Measurements from ENCODE around the gene GRID1. TPM values are rescaled to one million over a fixed set of nuclear protein-coding genes. Genes with fewer than 3 reads are reported as not detected.

Gene GRID1
- total RNA-seq, 1 experiment from 2014 or later, result 5.6 TPM

DNA sequence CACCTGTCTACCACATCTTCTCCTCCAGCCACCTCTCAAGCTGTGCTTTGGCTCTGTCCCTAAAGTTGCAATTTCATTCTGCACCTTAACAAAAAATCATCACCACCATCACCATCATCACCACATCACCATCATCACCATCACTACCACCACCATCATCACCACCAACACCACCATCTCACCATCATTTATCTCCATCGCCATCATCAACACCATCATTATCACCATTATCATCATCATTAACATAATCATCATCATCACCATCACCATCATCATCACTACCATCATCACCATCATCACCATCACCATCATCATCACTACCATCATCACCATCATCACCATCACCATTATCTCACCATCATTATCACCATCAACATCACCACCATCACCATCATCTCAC lies 245.4 kb downstream of the GRID1 start (continued):
- TF ChIP-seq CEBPB (IDR thresholded peaks at IDR 0.05; ENCODE audit: low read depth), result no peak
- TF ChIP-seq, protein P1, sequence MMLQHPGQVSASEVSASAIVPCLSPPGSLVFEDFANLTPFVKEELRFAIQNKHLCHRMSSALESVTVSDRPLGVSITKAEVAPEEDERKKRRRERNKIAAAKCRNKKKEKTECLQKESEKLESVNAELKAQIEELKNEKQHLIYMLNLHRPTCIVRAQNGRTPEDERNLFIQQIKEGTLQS (IDR thresholded peaks at IDR 0.05), result no peak
- TF ChIP-seq RAD21 (IDR thresholded peaks at IDR 0.05; ENCODE audit: low read depth), result no peak

DNA sequence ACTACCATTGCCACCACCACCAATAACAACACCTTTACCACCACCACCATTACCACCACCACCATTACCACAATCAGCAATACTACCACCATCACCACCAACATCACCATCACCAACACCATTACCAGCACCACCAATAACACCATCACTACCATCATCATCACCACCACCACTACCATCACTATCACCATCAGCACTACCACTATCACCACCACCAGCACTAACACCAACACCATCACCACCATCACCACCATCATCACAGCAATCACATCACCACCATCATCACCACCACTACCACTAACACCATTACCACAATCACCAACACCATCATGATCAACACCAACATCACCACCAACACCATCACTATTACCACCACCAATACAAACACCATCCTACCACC lies 249.5 kb downstream of the GRID1 start:
- no TSS peak for BruUV-seq (replicated peaks)
- no peak overlapping the region for H3K4me2 ChIP-seq (ENCODE audit: low read length)
- intact Hi-C loops (cut with micrococcal nuclease), result no loop called here
- H3K27ac ChIP-seq (ENCODE audit: low read depth, low read length), result no peak overlapping the region
- H3K4me1 ChIP-seq (ENCODE audit: control insufficient read depth in 1 of 2, insufficient read depth in 2 of 2, low read length in 2 of 2), result no peaks in the 10 kb centered on the region
- H3K4me3 ChIP-seq (replicated peaks in 1 of 2; ENCODE audit: low read depth in 1 of 2, low read length in 2 of 2), result no peak overlapping the region
- RAD21 ChIA-PET (ENCODE audit: low non-redundant PET in 1 of 2, low total read pairs in 2 of 2, uncharacterized antibody in 2 of 2, unreplicated experiment in 2 of 2), result no interaction called here
- POLR2A ChIA-PET, result no interaction called here
- H3K9ac ChIP-seq (ENCODE audit: low read length), result no peak overlapping the region
- no peaks in the 10 kb centered on the region for H3K36me3 ChIP-seq (ENCODE audit: control insufficient read depth in 1 of 2, insufficient read depth in 2 of 2, low read length in 2 of 2)
- no peaks in the 10 kb centered on the region for H4K20me1 ChIP-seq (ENCODE audit: insufficient read depth)
- H3K9me3 ChIP-seq (ENCODE audit: control insufficient read depth in 1 of 2, insufficient read depth in 1 of 2, low read depth in 1 of 2, low read length in 2 of 2), result no peaks in the 10 kb centered on the region
- ATAC-seq (no peak), DNase-seq (ENCODE audit: low read depth, low spot score) (no peak)
- CTCF ChIA-PET, result no interaction called here
- no peaks in the 10 kb centered on the region for H3K79me2 ChIP-seq (ENCODE audit: insufficient read depth, low read length)
- no peaks in the 10 kb centered on the region for H3K9me2 ChIP-seq (ENCODE audit: insufficient read depth)
- TF ChIP-seq SP1 (IDR thresholded peaks at IDR 0.05; ENCODE audit: low read depth) (no peak), CBX3 (IDR thresholded peaks at IDR 0.05; ENCODE audit: low read depth) (no peak), EZH2phosphoT487 (IDR thresholded peaks at IDR 0.05; ENCODE audit: borderline replicate concordance) (no peak), POLR2A (IDR thresholded peaks at IDR 0.05; ENCODE audit: borderline replicate concordance, extremely low read depth, insufficient read depth, insufficient read length) (no peak), SRF (IDR thresholded peaks at IDR 0.05; ENCODE audit: low read depth) (no peak), CEBPB (IDR thresholded peaks at IDR 0.05; ENCODE audit: low read depth) (no peak)
- TF ChIP-seq, protein P2, sequence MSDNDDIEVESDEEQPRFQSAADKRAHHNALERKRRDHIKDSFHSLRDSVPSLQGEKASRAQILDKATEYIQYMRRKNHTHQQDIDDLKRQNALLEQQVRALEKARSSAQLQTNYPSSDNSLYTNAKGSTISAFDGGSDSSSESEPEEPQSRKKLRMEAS (IDR thresholded peaks at IDR 0.05), result no peak
- TF ChIP-seq, protein P3, sequence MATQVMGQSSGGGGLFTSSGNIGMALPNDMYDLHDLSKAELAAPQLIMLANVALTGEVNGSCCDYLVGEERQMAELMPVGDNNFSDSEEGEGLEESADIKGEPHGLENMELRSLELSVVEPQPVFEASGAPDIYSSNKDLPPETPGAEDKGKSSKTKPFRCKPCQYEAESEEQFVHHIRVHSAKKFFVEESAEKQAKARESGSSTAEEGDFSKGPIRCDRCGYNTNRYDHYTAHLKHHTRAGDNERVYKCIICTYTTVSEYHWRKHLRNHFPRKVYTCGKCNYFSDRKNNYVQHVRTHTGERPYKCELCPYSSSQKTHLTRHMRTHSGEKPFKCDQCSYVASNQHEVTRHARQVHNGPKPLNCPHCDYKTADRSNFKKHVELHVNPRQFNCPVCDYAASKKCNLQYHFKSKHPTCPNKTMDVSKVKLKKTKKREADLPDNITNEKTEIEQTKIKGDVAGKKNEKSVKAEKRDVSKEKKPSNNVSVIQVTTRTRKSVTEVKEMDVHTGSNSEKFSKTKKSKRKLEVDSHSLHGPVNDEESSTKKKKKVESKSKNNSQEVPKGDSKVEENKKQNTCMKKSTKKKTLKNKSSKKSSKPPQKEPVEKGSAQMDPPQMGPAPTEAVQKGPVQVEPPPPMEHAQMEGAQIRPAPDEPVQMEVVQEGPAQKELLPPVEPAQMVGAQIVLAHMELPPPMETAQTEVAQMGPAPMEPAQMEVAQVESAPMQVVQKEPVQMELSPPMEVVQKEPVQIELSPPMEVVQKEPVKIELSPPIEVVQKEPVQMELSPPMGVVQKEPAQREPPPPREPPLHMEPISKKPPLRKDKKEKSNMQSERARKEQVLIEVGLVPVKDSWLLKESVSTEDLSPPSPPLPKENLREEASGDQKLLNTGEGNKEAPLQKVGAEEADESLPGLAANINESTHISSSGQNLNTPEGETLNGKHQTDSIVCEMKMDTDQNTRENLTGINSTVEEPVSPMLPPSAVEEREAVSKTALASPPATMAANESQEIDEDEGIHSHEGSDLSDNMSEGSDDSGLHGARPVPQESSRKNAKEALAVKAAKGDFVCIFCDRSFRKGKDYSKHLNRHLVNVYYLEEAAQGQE (IDR thresholded peaks at IDR 0.05; ENCODE audit: low read depth), result no peak
- no peaks in the 10 kb centered on the region for H3K27me3 ChIP-seq (ENCODE audit: insufficient read depth, low read length)
- H2AFZ ChIP-seq (ENCODE audit: low read depth, low read length, poor library complexity, severe bottlenecking), result no peak overlapping the region

All from HCT116 (cell line).